ENCODE results near the gene EVC2.

The EVC2 gene

DNA sequence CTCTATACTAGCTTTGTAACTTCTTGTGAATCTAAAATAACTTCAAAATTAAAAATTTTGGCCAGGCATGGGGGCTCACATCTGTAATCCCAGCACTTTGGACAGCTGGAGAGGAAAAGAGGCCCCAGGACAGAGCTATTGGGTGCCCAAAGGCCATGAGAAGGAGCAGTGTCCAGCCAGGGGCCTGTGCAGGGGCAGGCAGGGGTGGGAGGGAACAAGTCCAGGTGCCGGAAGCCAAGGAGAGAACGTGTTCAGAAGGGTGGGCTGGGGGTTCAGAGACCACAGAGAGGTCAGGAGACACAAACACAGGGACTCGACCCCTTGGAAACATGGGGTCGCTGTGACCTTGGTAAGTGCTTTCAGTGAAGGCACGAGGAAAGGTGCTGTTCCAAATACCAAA lies 138.9 kb downstream of the EVC2 start (continued):
- TF ChIP-seq, protein P1, sequence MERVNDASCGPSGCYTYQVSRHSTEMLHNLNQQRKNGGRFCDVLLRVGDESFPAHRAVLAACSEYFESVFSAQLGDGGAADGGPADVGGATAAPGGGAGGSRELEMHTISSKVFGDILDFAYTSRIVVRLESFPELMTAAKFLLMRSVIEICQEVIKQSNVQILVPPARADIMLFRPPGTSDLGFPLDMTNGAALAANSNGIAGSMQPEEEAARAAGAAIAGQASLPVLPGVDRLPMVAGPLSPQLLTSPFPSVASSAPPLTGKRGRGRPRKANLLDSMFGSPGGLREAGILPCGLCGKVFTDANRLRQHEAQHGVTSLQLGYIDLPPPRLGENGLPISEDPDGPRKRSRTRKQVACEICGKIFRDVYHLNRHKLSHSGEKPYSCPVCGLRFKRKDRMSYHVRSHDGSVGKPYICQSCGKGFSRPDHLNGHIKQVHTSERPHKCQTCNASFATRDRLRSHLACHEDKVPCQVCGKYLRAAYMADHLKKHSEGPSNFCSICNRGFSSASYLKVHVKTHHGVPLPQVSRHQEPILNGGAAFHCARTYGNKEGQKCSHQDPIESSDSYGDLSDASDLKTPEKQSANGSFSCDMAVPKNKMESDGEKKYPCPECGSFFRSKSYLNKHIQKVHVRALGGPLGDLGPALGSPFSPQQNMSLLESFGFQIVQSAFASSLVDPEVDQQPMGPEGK (CRISPR knock-in tag; IDR thresholded peaks at IDR 0.05; ENCODE audit: borderline replicate concordance): no peak
- TF ChIP-seq ESRRG (CRISPR knock-in tag; IDR thresholded peaks at IDR 0.05): no peak
- no peak for TF ChIP-seq TCF4 (CRISPR knock-in tag; IDR thresholded peaks at IDR 0.05; ENCODE audit: borderline replicate concordance)
- no peak for TF ChIP-seq PPARA (CRISPR knock-in tag; IDR thresholded peaks at IDR 0.05; ENCODE audit: borderline replicate concordance)
- TF ChIP-seq SNAI2 (CRISPR knock-in tag; IDR thresholded peaks at IDR 0.05): no peak
- no peak for TF ChIP-seq RARB (CRISPR knock-in tag; IDR thresholded peaks at IDR 0.05)

DNA sequence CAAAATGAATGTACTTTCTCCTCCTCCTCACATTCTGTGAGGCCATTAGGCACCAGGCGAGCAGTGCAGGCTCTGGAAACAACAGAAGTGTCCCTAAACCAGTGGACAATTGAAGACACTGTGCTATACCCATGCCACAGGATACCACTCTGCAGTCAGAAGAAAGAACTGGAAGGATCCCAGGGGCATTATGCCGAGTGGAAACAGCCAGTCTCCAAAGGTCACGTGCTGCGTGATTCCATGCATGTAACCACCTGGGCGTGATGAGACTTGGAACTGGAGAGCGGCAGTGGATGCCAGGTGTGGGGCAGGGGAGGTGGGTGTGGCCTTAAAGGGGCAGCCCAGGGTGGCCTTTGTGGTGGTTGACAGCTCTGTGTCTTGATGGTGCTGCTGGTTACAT lies 139.4 kb downstream of the EVC2 start:
- TF ChIP-seq SNAI2 (CRISPR knock-in tag; IDR thresholded peaks at IDR 0.05): no peak

DNA sequence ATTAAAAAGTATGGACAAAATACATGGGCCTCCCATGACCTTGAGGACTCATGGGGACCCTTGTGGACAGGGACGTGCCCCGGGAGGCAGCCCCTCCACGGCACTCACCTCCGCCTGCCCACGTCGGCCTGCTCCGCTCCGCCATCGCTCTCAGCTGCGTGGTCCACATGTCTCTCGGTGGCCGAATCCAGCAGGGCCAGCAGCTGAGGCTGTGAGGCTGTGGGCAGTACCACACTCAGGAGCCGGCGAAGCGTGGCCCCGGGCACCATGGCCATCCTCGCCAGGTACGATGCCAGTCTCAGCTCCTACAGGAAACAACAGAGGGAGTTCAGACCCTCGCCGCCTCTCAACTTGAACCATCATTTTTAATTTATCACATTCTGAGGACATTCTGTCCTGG lies 140.0 kb downstream of the EVC2 start:
- TF ChIP-seq BACH2 (CRISPR knock-in tag; IDR thresholded peaks at IDR 0.05; ENCODE audit: borderline replicate concordance) (no peak), ZFP3 (CRISPR knock-in tag; IDR thresholded peaks at IDR 0.05) (no peak), ARNTL (CRISPR knock-in tag; IDR thresholded peaks at IDR 0.05; ENCODE audit: borderline replicate concordance, low read depth) (no peak), TCF4 (CRISPR knock-in tag; IDR thresholded peaks at IDR 0.05; ENCODE audit: borderline replicate concordance) (no peak), RARB (CRISPR knock-in tag; IDR thresholded peaks at IDR 0.05) (no peak), ZFP30 (CRISPR knock-in tag; IDR thresholded peaks at IDR 0.05) (no peak), ESRRG (CRISPR knock-in tag; IDR thresholded peaks at IDR 0.05) (no peak)
- TF ChIP-seq, protein P2, sequence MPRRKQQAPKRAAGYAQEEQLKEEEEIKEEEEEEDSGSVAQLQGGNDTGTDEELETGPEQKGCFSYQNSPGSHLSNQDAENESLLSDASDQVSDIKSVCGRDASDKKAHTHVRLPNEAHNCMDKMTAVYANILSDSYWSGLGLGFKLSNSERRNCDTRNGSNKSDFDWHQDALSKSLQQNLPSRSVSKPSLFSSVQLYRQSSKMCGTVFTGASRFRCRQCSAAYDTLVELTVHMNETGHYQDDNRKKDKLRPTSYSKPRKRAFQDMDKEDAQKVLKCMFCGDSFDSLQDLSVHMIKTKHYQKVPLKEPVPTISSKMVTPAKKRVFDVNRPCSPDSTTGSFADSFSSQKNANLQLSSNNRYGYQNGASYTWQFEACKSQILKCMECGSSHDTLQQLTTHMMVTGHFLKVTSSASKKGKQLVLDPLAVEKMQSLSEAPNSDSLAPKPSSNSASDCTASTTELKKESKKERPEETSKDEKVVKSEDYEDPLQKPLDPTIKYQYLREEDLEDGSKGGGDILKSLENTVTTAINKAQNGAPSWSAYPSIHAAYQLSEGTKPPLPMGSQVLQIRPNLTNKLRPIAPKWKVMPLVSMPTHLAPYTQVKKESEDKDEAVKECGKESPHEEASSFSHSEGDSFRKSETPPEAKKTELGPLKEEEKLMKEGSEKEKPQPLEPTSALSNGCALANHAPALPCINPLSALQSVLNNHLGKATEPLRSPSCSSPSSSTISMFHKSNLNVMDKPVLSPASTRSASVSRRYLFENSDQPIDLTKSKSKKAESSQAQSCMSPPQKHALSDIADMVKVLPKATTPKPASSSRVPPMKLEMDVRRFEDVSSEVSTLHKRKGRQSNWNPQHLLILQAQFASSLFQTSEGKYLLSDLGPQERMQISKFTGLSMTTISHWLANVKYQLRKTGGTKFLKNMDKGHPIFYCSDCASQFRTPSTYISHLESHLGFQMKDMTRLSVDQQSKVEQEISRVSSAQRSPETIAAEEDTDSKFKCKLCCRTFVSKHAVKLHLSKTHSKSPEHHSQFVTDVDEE (CRISPR knock-in tag; IDR thresholded peaks at IDR 0.05): no peak
- no peak for ATAC-seq

More for the DNA sequence above, 139.4 kb downstream of the EVC2 start:
- ATAC-seq: no peak

DNA sequence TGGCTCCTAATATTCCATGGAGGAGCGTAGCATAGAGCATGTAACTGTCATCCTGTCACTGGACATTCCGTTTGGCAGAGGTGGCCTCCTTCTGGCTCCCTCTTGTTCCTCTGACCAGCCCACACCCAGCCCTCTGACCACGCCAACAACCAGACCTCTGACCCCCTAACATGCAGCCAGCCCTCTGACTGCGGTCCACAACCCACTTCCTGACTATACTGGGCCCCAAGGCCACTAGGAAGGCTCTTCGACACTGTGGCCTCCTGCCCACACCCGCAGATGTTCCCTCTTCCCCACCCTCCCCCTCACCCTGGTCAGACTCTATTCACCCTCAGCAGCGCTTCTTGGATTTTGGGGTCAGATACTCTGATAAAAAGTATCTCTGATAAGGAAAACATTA lies 141.4 kb downstream of the EVC2 start:
- no peak for TF ChIP-seq ZFP30 (CRISPR knock-in tag; IDR thresholded peaks at IDR 0.05)
- TF ChIP-seq, protein P3, sequence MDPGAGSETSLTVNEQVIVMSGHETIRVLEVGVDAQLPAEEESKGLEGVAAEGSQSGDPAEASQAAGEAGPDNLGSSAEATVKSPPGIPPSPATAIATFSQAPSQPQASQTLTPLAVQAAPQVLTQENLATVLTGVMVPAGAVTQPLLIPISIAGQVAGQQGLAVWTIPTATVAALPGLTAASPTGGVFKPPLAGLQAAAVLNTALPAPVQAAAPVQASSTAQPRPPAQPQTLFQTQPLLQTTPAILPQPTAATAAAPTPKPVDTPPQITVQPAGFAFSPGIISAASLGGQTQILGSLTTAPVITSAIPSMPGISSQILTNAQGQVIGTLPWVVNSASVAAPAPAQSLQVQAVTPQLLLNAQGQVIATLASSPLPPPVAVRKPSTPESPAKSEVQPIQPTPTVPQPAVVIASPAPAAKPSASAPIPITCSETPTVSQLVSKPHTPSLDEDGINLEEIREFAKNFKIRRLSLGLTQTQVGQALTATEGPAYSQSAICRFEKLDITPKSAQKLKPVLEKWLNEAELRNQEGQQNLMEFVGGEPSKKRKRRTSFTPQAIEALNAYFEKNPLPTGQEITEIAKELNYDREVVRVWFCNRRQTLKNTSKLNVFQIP (CRISPR knock-in tag; IDR thresholded peaks at IDR 0.05; ENCODE audit: borderline replicate concordance, low read depth): no peak
- TF ChIP-seq TCF4 (CRISPR knock-in tag; IDR thresholded peaks at IDR 0.05; ENCODE audit: borderline replicate concordance): no peak
- TF ChIP-seq ZNF565 (CRISPR knock-in tag; conservative IDR thresholded peaks at IDR 0.05; ENCODE audit: low read depth): no peak
- TF ChIP-seq, protein P1 (CRISPR knock-in tag; IDR thresholded peaks at IDR 0.05; ENCODE audit: borderline replicate concordance): no peak
- TF ChIP-seq RARB (CRISPR knock-in tag; IDR thresholded peaks at IDR 0.05): no peak
- no peak for TF ChIP-seq GLIS3 (CRISPR knock-in tag; IDR thresholded peaks at IDR 0.05)
- no peak for TF ChIP-seq SNAI2 (CRISPR knock-in tag; IDR thresholded peaks at IDR 0.05)
- TF ChIP-seq BACH2 (CRISPR knock-in tag; IDR thresholded peaks at IDR 0.05; ENCODE audit: borderline replicate concordance): no peak
- no peak for TF ChIP-seq ZFP3 (CRISPR knock-in tag; IDR thresholded peaks at IDR 0.05)
- TF ChIP-seq ESRRG (CRISPR knock-in tag; IDR thresholded peaks at IDR 0.05): no peak
- no peak for TF ChIP-seq ZNF70 (CRISPR knock-in tag; IDR thresholded peaks at IDR 0.05)
- TF ChIP-seq ARNTL (CRISPR knock-in tag; IDR thresholded peaks at IDR 0.05; ENCODE audit: borderline replicate concordance, low read depth): no peak
- ATAC-seq: no peak

DNA sequence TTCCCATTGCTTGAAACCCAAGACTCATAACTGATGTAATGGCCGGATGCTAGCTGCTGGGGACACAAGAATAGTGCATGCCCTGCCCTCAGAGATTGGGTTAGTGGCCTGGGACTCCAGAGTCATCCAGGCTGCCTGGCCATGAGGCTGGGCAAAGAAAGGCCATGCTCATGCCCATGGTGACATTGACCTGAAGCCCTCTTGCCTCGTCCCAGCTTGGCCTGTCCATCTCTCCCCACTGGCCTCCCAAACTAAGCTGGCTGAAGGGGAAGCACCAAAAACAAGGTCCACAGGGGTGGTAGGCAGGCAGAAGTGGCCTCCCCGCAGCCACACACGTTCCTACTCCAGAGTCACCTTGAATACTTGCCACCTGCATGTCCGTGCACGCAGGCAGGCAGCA lies 141.8 kb downstream of the EVC2 start:
- no peak for ATAC-seq
- TF ChIP-seq OSR1 (CRISPR knock-in tag; IDR thresholded peaks at IDR 0.05) (no peak), RARB (CRISPR knock-in tag; IDR thresholded peaks at IDR 0.05) (no peak), GLIS3 (CRISPR knock-in tag; IDR thresholded peaks at IDR 0.05) (no peak), PPARA (CRISPR knock-in tag; IDR thresholded peaks at IDR 0.05; ENCODE audit: borderline replicate concordance) (no peak), TCF4 (CRISPR knock-in tag; IDR thresholded peaks at IDR 0.05; ENCODE audit: borderline replicate concordance) (no peak), ZC3H10 (CRISPR knock-in tag; IDR thresholded peaks at IDR 0.05) (no peak)
- TF ChIP-seq, protein P4, sequence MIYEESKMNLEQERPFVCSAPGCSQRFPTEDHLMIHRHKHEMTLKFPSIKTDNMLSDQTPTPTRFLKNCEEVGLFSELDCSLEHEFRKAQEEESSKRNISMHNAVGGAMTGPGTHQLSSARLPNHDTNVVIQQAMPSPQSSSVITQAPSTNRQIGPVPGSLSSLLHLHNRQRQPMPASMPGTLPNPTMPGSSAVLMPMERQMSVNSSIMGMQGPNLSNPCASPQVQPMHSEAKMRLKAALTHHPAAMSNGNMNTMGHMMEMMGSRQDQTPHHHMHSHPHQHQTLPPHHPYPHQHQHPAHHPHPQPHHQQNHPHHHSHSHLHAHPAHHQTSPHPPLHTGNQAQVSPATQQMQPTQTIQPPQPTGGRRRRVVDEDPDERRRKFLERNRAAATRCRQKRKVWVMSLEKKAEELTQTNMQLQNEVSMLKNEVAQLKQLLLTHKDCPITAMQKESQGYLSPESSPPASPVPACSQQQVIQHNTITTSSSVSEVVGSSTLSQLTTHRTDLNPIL (CRISPR knock-in tag; IDR thresholded peaks at IDR 0.05; ENCODE audit: low read depth): no peak
- TF ChIP-seq, protein P2 (CRISPR knock-in tag; IDR thresholded peaks at IDR 0.05): no peak

Measured in SK-N-SH treated with all-trans-retinoic acid at 6 μM for 48 hours (cell line).